ENCODE measurements around the gene ATP4B. TPM values are rescaled to one million over a fixed set of nuclear protein-coding genes. Genes with fewer than 3 reads are reported as not detected.
A peak's percentile ranks its signal among the peaks of the same experiment; 100 is the strongest.

The ATP4B gene
- polyA plus RNA-seq, 4 donors = 0.54 TPM; not detected in 3

DNA sequence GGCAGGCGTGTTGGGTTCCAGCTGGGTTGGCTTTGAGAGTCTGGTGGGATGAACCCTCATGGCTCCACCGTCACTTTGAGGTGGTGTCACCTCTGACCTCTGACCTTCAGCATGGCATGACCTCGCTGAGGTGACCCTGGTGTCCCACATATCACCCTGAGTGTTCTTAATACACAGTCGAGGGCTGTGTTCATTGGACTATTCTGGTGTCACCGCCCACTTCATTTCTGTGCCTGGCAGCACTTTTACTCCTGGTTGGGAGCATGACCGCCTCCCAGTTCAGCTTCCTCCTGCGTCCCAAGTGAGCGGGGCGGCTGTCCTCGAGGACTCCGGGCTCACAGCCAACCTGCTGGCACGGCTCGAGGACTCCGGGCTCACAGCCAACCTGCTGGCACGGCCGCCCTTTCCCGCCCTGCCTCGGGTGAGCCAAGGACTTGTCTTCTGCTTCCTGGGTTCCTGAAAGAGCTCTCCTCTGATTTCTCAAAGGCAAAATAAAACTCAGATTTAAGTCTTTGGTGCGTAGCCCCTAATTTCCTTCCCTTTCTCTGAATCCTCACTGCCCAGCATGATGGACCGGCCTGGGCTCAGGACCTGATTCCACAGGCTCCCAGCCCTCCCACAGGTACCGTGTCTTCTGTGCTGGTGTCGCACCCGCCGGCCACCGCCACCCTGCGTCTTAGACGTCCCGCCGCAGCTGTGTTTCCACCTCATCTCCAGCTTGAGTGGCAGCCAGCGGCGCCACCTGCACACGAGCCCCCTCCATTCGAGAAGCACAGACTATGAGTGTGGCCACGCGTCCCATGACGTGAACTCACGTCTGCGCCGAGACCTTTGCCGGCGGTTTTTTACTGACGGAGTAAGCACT lies 10.4 kb downstream of the ATP4B start:
- 13 to 57% (median 38%) methylated on average over 42 of the region's 42 CpGs for WGBS, 3 donors
- Histone ChIP-seq H3K4me3 (ENCODE audit: low read depth in 1 of 3, low read length in 3 of 3) (peak overlapping the region in 1 of 3 donors; percentile 28), H3K4me1 (ENCODE audit: control insufficient read depth in 3 of 3, insufficient read depth in 2 of 3, low read depth in 1 of 3, low read length in 2 of 3) (peaks cover 0 to 5% (median 4%) of the 10 kb centered on the region in 3 donors), H3K27ac (ENCODE audit: low read depth in 1 of 3, low read length in 2 of 3) (peak overlapping the region in 2 of 3 donors; percentile 64 to 76), H3K27me3 (ENCODE audit: control insufficient read depth in 3 of 3, insufficient read depth in 3 of 3, low read length in 3 of 3) (no peaks in the 10 kb centered on the region), H3K9me3 (ENCODE audit: control insufficient read depth in 2 of 2, insufficient read depth in 1 of 2, low read depth in 1 of 2, low read length in 1 of 2) (peaks cover 0 to 11% of the 10 kb centered on the region in 2 donors), H3K36me3 (ENCODE audit: control insufficient read depth in 3 of 3, insufficient read depth in 2 of 3, low read depth in 1 of 3, low read length in 3 of 3) (no peaks in the 10 kb centered on the region)
- FAIRE-seq (no peak), DNase-seq (peak in 1 of 2 donors; percentile 97)

DNA sequence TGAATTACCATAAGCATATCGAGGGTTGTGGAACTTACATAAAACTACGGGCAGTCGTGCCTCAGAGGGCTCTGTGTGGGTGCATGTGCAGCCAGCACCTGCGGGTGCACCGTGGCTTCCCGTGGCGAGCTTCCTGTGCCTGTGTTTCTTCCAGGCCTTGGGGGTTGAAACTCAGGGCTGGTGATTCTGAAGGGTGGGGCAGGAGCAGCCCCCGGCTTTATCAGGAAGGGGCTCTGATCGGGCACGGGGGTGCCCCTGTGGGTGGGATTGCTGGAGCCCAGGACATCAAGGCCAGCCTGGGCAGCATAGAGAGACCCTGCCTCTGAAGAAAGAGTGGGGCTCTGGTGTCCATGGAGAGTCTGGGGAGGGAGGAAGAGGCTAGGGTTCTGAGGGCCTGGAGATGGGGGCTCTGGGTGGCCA lies 11.1 kb downstream of the ATP4B start:
- Histone ChIP-seq H3K27ac (ENCODE audit: low read depth in 1 of 3, low read length in 2 of 3) (peak overlapping the region in 2 of 3 donors; percentile 41 to 64), H3K27me3 (ENCODE audit: control insufficient read depth in 3 of 3, insufficient read depth in 3 of 3, low read length in 3 of 3) (no peaks in the 10 kb centered on the region), H3K36me3 (ENCODE audit: control insufficient read depth in 3 of 3, insufficient read depth in 2 of 3, low read depth in 1 of 3, low read length in 3 of 3) (peaks cover 0 to 2% (median 1%) of the 10 kb centered on the region in 3 donors), H3K9me3 (ENCODE audit: control insufficient read depth in 2 of 2, insufficient read depth in 1 of 2, low read depth in 1 of 2, low read length in 1 of 2) (peaks cover 0 to 12% of the 10 kb centered on the region in 2 donors), H3K4me3 (ENCODE audit: low read depth in 1 of 3, low read length in 3 of 3) (no peak overlapping the region), H3K4me1 (ENCODE audit: control insufficient read depth in 3 of 3, insufficient read depth in 2 of 3, low read depth in 1 of 3, low read length in 2 of 3) (peaks cover 0 to 5% (median 4%) of the 10 kb centered on the region in 3 donors)
- DNase-seq = no peak
- no peak for FAIRE-seq
- 43 to 76% (median 48%) methylated on average over 10 of the region's 10 CpGs for WGBS, 3 donors

DNA sequence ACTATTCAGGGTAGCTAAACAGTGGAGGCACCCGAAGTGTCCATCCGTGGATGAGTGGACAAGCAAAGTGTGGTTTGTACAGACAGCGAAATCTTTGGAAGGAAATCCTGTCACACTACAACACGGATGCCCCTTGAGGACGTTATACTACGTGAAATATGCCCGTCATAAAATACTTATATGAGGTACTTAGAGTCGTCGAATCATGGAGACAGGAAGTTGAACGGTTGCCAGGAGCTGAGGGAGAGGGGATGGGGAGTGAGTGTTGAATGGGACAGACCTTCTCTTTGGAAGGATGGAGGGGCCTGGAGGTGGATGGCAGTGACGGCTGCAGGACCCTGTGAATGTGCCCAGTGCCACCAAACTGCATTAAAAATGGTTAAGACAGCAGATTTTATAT lies 11.6 kb downstream of the ATP4B start:
- DNase-seq (peak in 1 of 2 donors; percentile 32), FAIRE-seq (no peak)
- H3K4me1 ChIP-seq (ENCODE audit: control insufficient read depth in 3 of 3, insufficient read depth in 2 of 3, low read depth in 1 of 3, low read length in 2 of 3) = peaks cover 0 to 5% (median 4%) of the 10 kb centered on the region in 3 donors
- H3K27me3 ChIP-seq (ENCODE audit: control insufficient read depth in 3 of 3, insufficient read depth in 3 of 3, low read length in 3 of 3) = no peaks in the 10 kb centered on the region
- H3K9me3 ChIP-seq (ENCODE audit: control insufficient read depth in 2 of 2, insufficient read depth in 1 of 2, low read depth in 1 of 2, low read length in 1 of 2) = peaks cover 0 to 18% of the 10 kb centered on the region in 2 donors
- H3K4me3 ChIP-seq (ENCODE audit: low read depth in 1 of 3, low read length in 3 of 3) = no peak overlapping the region
- H3K36me3 ChIP-seq (ENCODE audit: control insufficient read depth in 3 of 3, insufficient read depth in 2 of 3, low read depth in 1 of 3, low read length in 3 of 3) = peaks cover 0 to 7% (median 2%) of the 10 kb centered on the region in 3 donors
- no peak overlapping the region for H3K27ac ChIP-seq (ENCODE audit: low read depth in 1 of 3, low read length in 2 of 3)
- 35 to 50% (median 45%) methylated on average over 11 of the region's 11 CpGs for WGBS, 3 donors

DNA sequence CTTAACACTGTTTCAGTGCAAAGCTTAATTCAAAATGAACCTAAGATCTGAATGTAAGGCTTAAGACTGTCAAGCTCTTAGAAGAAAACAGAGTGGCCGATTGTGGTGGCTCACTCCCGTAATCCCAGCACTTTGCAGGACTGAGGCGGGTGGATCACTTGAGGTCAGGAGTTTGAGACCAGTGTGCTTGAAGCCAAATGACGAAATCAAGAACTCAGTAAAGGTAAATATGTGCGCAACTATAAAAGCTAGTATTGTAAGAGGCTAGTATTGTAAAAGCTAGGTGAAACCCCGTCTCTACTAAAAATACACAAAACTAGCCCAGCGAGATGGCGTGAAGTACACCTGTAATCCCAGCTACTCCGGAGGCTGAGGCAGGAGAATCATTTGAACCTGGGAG lies 12.7 kb downstream of the ATP4B start:
- 97 to 98% (median 98%) methylated on average over 9 of the region's 9 CpGs for WGBS, 3 donors
- Histone ChIP-seq H3K27me3 (ENCODE audit: control insufficient read depth in 3 of 3, insufficient read depth in 3 of 3, low read length in 3 of 3) (no peaks in the 10 kb centered on the region), H3K4me1 (ENCODE audit: control insufficient read depth in 3 of 3, insufficient read depth in 2 of 3, low read depth in 1 of 3, low read length in 2 of 3) (peaks cover 0 to 5% (median 4%) of the 10 kb centered on the region in 3 donors), H3K9me3 (ENCODE audit: control insufficient read depth in 2 of 2, insufficient read depth in 1 of 2, low read depth in 1 of 2, low read length in 1 of 2) (peaks cover 0 to 18% of the 10 kb centered on the region in 2 donors), H3K4me3 (ENCODE audit: low read depth in 1 of 3, low read length in 3 of 3) (no peak overlapping the region), H3K27ac (ENCODE audit: low read depth in 1 of 3, low read length in 2 of 3) (no peak overlapping the region), H3K36me3 (ENCODE audit: control insufficient read depth in 3 of 3, insufficient read depth in 2 of 3, low read depth in 1 of 3, low read length in 3 of 3) (peaks cover 2 to 10% (median 5%) of the 10 kb centered on the region in 3 donors)
- DNase-seq = no peak
- no peak for FAIRE-seq

DNA sequence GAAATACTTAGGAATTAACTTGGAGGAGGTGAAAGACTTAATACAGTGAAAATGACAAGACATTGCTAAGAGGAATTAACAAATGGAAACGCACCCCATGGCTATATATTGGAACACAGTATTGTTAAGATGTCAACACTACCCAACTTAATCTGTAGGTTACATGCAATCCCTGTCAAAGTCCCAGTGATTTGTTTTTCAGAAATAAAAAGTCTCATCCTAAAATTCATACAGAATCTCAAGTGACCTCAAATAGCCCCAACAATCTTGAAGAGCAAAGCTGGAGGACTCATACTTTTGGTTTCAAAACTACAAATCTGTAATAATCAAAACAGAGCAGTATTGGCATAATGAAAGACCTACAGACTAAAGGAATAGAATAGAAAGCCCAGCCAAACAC lies 13.2 kb downstream of the ATP4B start:
- FAIRE-seq (no peak), DNase-seq (no peak)
- Histone ChIP-seq H3K9me3 (ENCODE audit: control insufficient read depth in 2 of 2, insufficient read depth in 1 of 2, low read depth in 1 of 2, low read length in 1 of 2) (peaks cover 0 to 21% of the 10 kb centered on the region in 2 donors), H3K4me1 (ENCODE audit: control insufficient read depth in 3 of 3, insufficient read depth in 2 of 3, low read depth in 1 of 3, low read length in 2 of 3) (peaks cover 0 to 5% (median 4%) of the 10 kb centered on the region in 3 donors), H3K27me3 (ENCODE audit: control insufficient read depth in 3 of 3, insufficient read depth in 3 of 3, low read length in 3 of 3) (no peaks in the 10 kb centered on the region), H3K27ac (ENCODE audit: low read depth in 1 of 3, low read length in 2 of 3) (no peak overlapping the region), H3K36me3 (ENCODE audit: control insufficient read depth in 3 of 3, insufficient read depth in 2 of 3, low read depth in 1 of 3, low read length in 3 of 3) (peaks cover 5 to 14% (median 5%) of the 10 kb centered on the region in 3 donors), H3K4me3 (ENCODE audit: low read depth in 1 of 3, low read length in 3 of 3) (no peak overlapping the region)
- WGBS, 3 donors = 93 to 96% (median 96%) methylated on average over 1 of the region's 1 CpG

DNA sequence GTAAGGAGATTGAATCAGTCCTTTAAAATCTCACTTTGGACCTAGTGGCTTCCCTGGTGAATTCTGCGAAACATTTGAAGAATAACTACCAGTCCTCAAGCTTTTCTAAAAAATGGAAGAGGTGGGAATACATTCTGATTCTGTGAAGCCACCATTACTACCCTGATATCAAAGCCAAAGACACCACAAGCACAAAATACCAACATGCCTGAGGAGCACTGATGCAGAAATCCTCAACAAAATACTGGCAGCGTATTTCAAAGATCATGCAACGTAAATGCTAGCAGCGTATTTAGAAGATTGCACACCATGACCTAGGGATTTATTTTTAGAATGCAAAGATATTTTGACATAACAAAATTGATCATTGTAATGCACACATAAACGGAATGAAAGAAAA lies 14.4 kb downstream of the ATP4B start:
- Histone ChIP-seq H3K27me3 (ENCODE audit: control insufficient read depth in 3 of 3, insufficient read depth in 3 of 3, low read length in 3 of 3) (no peaks in the 10 kb centered on the region), H3K27ac (ENCODE audit: low read depth in 1 of 3, low read length in 2 of 3) (no peak overlapping the region), H3K9me3 (ENCODE audit: control insufficient read depth in 2 of 2, insufficient read depth in 1 of 2, low read depth in 1 of 2, low read length in 1 of 2) (peaks cover 0 to 25% of the 10 kb centered on the region in 2 donors), H3K36me3 (ENCODE audit: control insufficient read depth in 3 of 3, insufficient read depth in 2 of 3, low read depth in 1 of 3, low read length in 3 of 3) (peaks cover 5 to 22% (median 12%) of the 10 kb centered on the region in 3 donors), H3K4me3 (ENCODE audit: low read depth in 1 of 3, low read length in 3 of 3) (no peak overlapping the region), H3K4me1 (ENCODE audit: control insufficient read depth in 3 of 3, insufficient read depth in 2 of 3, low read depth in 1 of 3, low read length in 2 of 3) (peaks cover 0 to 5% (median 4%) of the 10 kb centered on the region in 3 donors)
- FAIRE-seq (no peak), DNase-seq (no peak)
- WGBS, 3 donors = 90 to 97% (median 93%) methylated on average over 5 of the region's 5 CpGs

DNA sequence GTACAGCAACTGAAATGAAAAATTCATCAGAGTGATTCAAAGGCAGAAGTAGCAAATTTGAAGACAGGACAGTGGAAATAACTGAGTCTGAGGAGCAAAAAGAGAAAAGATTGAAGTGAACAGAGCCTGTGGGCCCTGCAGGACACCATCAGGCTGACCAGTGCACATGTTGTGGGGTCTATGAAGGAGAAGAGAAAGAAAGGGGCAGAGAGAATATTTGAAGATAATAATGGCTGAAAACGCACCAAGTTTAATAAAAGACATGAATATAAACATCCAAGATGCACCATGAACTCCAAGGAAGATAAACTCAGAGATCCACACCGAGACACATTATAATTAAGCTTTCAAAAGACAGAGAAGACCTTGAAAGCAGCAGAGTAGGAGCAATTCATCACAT lies 15.4 kb downstream of the ATP4B start:
- Histone ChIP-seq H3K36me3 (ENCODE audit: control insufficient read depth in 3 of 3, insufficient read depth in 2 of 3, low read depth in 1 of 3, low read length in 3 of 3) (peaks cover 11 to 31% (median 18%) of the 10 kb centered on the region in 3 donors), H3K27ac (ENCODE audit: low read depth in 1 of 3, low read length in 2 of 3) (no peak overlapping the region), H3K4me3 (ENCODE audit: low read depth in 1 of 3, low read length in 3 of 3) (no peak overlapping the region), H3K27me3 (ENCODE audit: control insufficient read depth in 3 of 3, insufficient read depth in 3 of 3, low read length in 3 of 3) (no peaks in the 10 kb centered on the region), H3K4me1 (ENCODE audit: control insufficient read depth in 3 of 3, insufficient read depth in 2 of 3, low read depth in 1 of 3, low read length in 2 of 3) (peaks cover 0 to 5% (median 4%) of the 10 kb centered on the region in 3 donors), H3K9me3 (ENCODE audit: control insufficient read depth in 2 of 2, insufficient read depth in 1 of 2, low read depth in 1 of 2, low read length in 1 of 2) (peaks cover 0 to 29% of the 10 kb centered on the region in 2 donors)
- DNase-seq (no peak), FAIRE-seq (no peak)
- 94 to 96% (median 96%) methylated on average over 2 of the region's 2 CpGs for WGBS, 3 donors

DNA sequence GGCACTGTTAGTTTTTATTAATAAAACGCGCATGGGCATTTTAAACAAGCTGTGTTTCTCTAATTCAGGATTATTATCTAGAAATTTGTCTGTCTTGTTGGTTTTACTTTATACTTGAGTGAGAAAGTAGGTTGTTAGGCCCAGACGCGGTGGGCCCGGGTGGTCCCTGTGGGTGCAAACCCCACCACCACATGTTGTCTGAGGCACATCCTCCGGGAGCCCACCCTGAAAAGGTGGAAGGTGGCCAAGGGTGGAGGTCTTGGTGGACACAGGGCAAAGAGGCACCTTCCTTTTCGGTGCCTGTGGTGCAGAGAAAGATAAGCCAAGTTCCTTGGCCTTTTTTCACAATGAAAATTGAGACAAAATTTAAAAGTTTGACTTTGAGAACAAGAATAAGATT lies 16.6 kb downstream of the ATP4B start:
- 89 to 95% (median 92%) methylated on average over 7 of the region's 7 CpGs for WGBS, 3 donors
- H3K36me3 ChIP-seq (ENCODE audit: control insufficient read depth in 3 of 3, insufficient read depth in 2 of 3, low read depth in 1 of 3, low read length in 3 of 3) = peaks cover 16 to 42% (median 22%) of the 10 kb centered on the region in 3 donors

More for the DNA sequence above, 16.6 kb downstream of the ATP4B start:
- Histone ChIP-seq H3K4me3 (ENCODE audit: low read depth in 1 of 3, low read length in 3 of 3) (no peak overlapping the region), H3K27ac (ENCODE audit: low read depth in 1 of 3, low read length in 2 of 3) (no peak overlapping the region), H3K27me3 (ENCODE audit: control insufficient read depth in 3 of 3, insufficient read depth in 3 of 3, low read length in 3 of 3) (no peaks in the 10 kb centered on the region), H3K4me1 (ENCODE audit: control insufficient read depth in 3 of 3, insufficient read depth in 2 of 3, low read depth in 1 of 3, low read length in 2 of 3) (no peaks in the 10 kb centered on the region), H3K9me3 (ENCODE audit: control insufficient read depth in 2 of 2, insufficient read depth in 1 of 2, low read depth in 1 of 2, low read length in 1 of 2) (peaks cover 0 to 29% of the 10 kb centered on the region in 2 donors)
- DNase-seq (no peak), FAIRE-seq (no peak)
